ENCODE measurements around the gene MED22.

DNA sequence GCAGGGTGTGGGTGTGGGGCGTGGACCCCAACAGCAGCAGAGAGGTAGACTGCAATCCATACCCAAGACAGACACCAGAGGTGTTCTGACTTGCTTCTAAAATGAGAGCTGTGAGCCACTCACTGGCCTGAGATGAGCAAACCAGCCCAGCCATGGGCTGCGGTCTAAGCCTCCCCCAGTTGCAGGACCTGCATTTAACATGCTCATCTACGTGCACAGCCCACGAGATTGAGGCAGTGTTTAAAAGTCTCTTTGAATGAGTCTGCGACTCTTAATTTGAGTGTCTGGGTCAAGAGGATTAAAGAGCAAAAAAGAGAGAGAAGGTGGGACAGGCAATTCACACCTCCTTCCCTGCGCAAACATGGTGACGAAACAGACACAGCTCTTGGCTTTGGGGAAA lies 22.0 kb upstream of the MED22 start:
- TF ChIP-seq YY1 (IDR thresholded peaks at IDR 0.05; ENCODE audit: insufficient read depth, insufficient read length) (no peak), ZNF274 (IDR thresholded peaks at IDR 0.05; ENCODE audit: low read depth, low read length) (no peak)
